Measurements from ENCODE around the gene PYGM.
A peak's percentile ranks its signal among the peaks of the same experiment; 100 is the strongest.

PYGM gene

DNA sequence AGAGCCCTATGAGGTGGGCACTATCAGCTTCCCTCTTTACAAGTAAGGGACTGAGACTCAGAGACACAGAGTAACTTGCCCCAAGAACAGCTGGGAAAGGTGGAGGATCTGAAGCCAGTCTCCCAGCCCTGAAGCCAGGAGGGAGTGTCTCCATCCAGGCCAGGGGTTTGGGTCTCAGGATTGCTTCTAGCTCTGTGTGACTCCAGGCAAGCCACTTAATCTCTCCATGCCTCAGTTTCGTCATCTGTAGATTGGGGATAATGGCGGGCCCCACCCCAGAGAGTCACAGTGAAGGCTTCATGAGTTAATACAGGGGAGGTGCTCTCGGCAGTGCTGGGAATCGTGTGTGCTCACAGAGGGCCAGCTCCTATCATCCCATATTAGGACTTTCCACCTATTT is 32.7 kb upstream of the PYGM start:
- Histone ChIP-seq H3K4me1 (no peaks in the 10 kb centered on the region), H3K36me3 (peaks cover 10 to 84% (median 24%) of the 10 kb centered on the region in 3 donors)
- no peak for TF ChIP-seq CTCF (IDR thresholded peaks at IDR 0.05)

GRCh38 chr11:64791781-64792291 is 32.1 kb upstream of the PYGM start:
- intact Hi-C loops (cut with DNase I; ENCODE audit: low total_unique reads): no loop called here
- Histone ChIP-seq H3K36me3 (peaks cover 6 to 77% (median 21%) of the 10 kb centered on the region in 3 donors), H3K4me3 (no peak overlapping the region), H3K9me3 (no peaks in the 10 kb centered on the region), H3K27ac (no peak overlapping the region), H3K4me1 (no peaks in the 10 kb centered on the region), H3K27me3 (no peaks in the 10 kb centered on the region)
- peak in 1 of 2 donors; percentile 18 for DNase-seq
- no peak for TF ChIP-seq CTCF (IDR thresholded peaks at IDR 0.05)

More for the DNA sequence above, 32.7 kb upstream of the PYGM start:
- H3K4me3 ChIP-seq: no peak overlapping the region
- H3K27me3 ChIP-seq: no peaks in the 10 kb centered on the region
- no peak overlapping the region for H3K27ac ChIP-seq
- H3K9me3 ChIP-seq: no peaks in the 10 kb centered on the region
- intact Hi-C loops (cut with DNase I; ENCODE audit: low total_unique reads): no loop called here
- peak in 1 of 2 donors; percentile 10 for DNase-seq

GRCh38 chr11:64790205-64791095 is 30.7 kb upstream of the PYGM start:
- no peak overlapping the region for H3K4me3 ChIP-seq
- TF ChIP-seq CTCF (IDR thresholded peaks at IDR 0.05): no peak
- H3K9me3 ChIP-seq: no peaks in the 10 kb centered on the region
- intact Hi-C loops (cut with DNase I; ENCODE audit: low total_unique reads): no loop called here
- no peak overlapping the region for H3K27ac ChIP-seq
- H3K36me3 ChIP-seq: peaks cover 0 to 63% (median 15%) of the 10 kb centered on the region in 3 donors
- no peaks in the 10 kb centered on the region for H3K4me1 ChIP-seq
- DNase-seq: no peak
- H3K27me3 ChIP-seq: no peaks in the 10 kb centered on the region

DNA sequence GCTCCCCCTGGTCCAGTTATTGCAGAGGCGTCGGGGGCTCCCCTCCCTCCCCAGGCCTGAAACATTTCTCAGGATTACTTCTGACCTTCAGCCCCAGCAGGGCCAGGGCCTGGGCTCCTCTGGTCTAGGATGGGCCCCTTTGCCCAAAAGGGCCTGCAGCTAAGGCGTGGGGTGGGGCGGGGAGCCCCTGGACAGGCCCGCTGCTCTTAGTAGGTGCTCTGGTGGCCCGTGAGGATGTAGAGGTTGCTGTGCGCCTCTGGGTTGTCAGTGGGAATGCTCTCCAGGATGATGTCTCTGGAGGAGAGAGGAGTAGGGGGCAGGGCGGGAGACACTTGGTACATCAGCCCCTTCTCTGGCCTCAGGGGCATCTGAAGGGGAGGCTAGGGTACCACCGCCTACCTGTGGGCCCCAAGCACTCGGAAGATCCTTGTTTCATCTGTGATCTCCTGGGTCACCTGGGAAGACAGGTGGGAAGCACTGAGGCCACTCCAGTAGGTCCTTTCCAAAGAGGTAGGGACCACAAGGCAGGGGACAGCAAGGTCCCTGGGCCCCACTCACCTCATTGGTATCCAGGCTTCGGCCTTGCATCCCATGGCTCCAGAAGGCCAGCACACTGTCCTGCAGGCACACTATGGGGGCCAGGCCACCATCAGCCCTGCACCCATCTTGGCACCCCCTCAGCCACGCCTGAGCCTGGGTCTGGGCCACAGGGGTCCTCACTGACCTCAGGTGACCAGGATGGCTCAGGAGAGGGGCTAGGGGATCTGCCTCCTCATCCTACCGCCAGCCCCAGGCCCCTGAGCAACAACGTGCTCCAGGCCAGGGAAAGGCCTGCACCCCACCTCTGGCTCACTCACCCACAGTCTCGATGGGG is 29.8 kb upstream of the PYGM start:
- Histone ChIP-seq H3K9me3 (no peaks in the 10 kb centered on the region), H3K27ac (no peak overlapping the region), H3K27me3 (no peaks in the 10 kb centered on the region), H3K36me3 (peaks cover 0 to 56% (median 15%) of the 10 kb centered on the region in 3 donors), H3K4me3 (no peak overlapping the region), H3K4me1 (no peaks in the 10 kb centered on the region)
- no peak for DNase-seq
- intact Hi-C loops (cut with DNase I; ENCODE audit: low total_unique reads): loop anchor here (5.0 kb wide), 1 partner anchor 103 kb away; no protein-coding TSS in a partner anchor
- no peak for TF ChIP-seq CTCF (IDR thresholded peaks at IDR 0.05)

Data from tibial artery (tissue), 4 donors.